ENCODE data around the gene SERBP1. TPM values are rescaled to one million over a fixed set of nuclear protein-coding genes. Genes with fewer than 3 reads are reported as not detected.

The SERBP1 gene
- total RNA-seq, 1 experiment from 2014 or later: 447 TPM

DNA sequence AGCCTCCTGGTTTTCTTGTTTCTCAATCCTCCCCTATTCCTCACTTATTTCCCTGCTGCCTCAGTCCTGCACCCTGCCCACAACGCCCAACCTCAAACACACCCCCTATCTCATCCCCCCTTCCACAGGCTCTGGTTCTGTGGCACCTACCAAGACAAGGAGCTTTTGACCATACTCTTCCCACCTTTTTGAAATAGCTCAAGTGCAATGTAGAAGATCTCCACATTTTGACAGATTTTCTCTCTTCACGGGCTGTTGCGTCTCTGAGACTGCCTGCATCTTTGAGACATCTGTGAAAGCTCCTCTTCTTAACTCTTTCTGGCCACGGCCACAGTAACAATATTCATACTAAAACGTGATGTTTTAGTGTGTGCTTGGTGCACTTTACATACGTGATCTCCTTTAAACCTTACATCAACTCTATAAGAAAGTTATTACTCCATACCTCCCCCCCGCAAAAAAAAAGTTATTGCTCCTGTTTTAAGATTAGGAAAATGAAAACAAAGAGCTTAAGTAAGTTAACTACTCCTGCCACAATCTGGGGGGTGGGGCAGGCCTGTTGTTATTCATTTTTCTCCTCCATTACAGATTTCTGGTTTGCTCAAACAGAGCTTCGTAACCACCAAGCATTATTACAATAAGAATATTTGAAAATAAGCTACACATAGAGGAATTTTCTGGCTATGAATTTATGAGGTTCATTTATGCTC is 1.8 kb upstream of the SERBP1 start:
- BruUV-seq (replicated peaks): no TSS peak
- CTCF ChIA-PET: no interaction called here

DNA sequence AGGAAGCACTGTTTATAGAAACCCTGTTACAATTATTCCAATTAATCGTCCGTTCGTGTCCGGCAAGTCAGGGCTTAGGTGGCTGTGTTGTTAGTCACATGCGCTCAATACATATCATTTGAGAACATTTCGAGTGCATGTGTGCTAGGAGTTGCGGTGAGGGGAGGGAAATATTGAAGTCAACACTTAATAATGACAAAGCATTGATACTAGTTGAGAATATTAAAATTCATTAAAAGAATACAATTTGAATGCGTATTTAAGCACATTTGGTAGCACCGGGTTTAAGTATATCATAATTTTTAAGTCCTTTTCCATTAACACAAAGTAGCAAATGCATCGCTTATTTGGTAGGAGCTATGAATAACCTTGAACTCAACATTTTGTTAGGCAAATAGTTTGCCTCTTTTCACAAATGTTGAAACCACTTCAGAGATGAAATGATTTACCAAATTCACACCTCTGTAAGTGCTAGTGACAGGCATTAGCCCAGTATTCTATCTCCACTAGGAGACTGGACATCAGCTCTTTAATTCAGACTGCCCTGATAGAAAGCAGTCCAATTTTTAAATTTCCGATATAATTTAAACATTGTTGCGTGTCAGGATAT is 1.1 kb upstream of the SERBP1 start:
- no TSS peak for BruUV-seq (replicated peaks)

More for the DNA sequence above, 1.8 kb upstream of the SERBP1 start:
- Histone ChIP-seq H3K4me3 (ENCODE audit: low read depth, low read length, poor library complexity, severe bottlenecking) (no peak overlapping the region), H3K27ac (ENCODE audit: low read depth, low read length, poor library complexity, severe bottlenecking) (no peak overlapping the region), H3K27me3 (replicated peaks; ENCODE audit: insufficient read depth, low read depth, low read length, poor library complexity) (no peaks in the 10 kb centered on the region), H3K4me1 (ENCODE audit: insufficient read depth, low read length, poor library complexity, severe bottlenecking) (peaks cover 14% of the 10 kb centered on the region), H3K9me3 (ENCODE audit: low read depth, low read length, poor library complexity, severe bottlenecking) (no peaks in the 10 kb centered on the region), H3K36me3 (ENCODE audit: insufficient read depth, low read length, poor library complexity, severe bottlenecking) (peaks cover 22% of the 10 kb centered on the region)
- DNase-seq (ENCODE audit: low spot score): no peak
- POLR2A ChIA-PET (ENCODE audit: low non-redundant PET): no interaction called here
- TF ChIP-seq, protein P1, sequence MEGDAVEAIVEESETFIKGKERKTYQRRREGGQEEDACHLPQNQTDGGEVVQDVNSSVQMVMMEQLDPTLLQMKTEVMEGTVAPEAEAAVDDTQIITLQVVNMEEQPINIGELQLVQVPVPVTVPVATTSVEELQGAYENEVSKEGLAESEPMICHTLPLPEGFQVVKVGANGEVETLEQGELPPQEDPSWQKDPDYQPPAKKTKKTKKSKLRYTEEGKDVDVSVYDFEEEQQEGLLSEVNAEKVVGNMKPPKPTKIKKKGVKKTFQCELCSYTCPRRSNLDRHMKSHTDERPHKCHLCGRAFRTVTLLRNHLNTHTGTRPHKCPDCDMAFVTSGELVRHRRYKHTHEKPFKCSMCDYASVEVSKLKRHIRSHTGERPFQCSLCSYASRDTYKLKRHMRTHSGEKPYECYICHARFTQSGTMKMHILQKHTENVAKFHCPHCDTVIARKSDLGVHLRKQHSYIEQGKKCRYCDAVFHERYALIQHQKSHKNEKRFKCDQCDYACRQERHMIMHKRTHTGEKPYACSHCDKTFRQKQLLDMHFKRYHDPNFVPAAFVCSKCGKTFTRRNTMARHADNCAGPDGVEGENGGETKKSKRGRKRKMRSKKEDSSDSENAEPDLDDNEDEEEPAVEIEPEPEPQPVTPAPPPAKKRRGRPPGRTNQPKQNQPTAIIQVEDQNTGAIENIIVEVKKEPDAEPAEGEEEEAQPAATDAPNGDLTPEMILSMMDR (conservative IDR thresholded peaks at IDR 0.05; ENCODE audit: low read depth, low read length): no peak
- no peak for TF ChIP-seq EZH2 (IDR thresholded peaks at IDR 0.05; ENCODE audit: borderline replicate concordance, low read depth, low read length, poor library complexity, severe bottlenecking)
- intact Hi-C loops (cut with micrococcal nuclease; ENCODE audit: unreplicated experiment): loop anchor here (5.0 kb wide), 1 partner anchor 65 kb away; no protein-coding TSS in a partner anchor

DNA sequence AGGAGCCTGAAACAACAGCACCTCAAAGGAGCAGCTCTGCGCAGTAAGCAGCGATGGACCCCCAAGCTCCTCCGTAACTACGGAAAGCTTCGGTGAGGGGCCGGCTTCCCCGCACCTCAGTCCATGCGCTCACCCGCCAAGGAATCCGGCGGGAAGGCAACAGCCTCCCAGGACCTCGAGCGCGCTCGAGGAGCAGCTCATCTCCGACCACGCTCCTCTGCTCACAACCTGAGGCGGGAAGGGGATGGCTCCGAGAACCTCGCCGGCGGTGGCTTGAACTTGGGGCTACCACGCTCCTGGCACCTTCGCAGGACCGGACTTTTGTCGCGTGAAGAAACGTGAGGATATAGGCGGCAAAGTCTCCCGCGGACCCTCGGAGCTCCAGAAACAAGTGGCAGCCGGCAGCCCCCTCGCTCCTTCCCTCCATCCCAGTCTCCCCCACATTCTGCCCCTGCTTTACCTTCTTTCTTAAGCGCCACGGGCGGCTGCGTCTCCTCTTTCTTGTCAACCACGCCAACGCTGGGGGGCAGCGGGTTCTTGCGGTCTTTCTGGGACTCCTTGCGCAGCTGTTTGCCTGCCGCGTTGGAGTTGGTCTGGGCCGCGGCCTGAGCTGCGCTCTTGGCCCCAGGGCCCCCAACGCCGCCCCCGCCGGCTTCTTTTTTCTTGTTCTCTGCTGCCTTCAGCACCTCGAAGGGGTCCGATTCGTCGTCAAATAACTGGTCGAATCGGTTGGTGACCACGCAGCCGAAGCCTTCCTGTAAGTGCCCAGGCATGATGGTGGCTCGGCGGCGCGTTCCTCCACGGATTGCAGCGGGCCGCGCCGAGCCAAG is 459 bp downstream of the SERBP1 start:
- Histone ChIP-seq H3K27me3 (replicated peaks; ENCODE audit: insufficient read depth, low read depth, low read length, poor library complexity) (no peaks in the 10 kb centered on the region), H3K36me3 (ENCODE audit: insufficient read depth, low read length, poor library complexity, severe bottlenecking) (peaks cover 43% of the 10 kb centered on the region), H3K4me3 (ENCODE audit: low read depth, low read length, poor library complexity, severe bottlenecking) (peak overlapping the region; percentile 75), H3K4me1 (ENCODE audit: insufficient read depth, low read length, poor library complexity, severe bottlenecking) (peaks cover 19% of the 10 kb centered on the region), H3K27ac (ENCODE audit: low read depth, low read length, poor library complexity, severe bottlenecking) (peak overlapping the region; percentile 91), H3K9me3 (ENCODE audit: low read depth, low read length, poor library complexity, severe bottlenecking) (no peaks in the 10 kb centered on the region)
- TF ChIP-seq EZH2 (IDR thresholded peaks at IDR 0.05; ENCODE audit: borderline replicate concordance, low read depth, low read length, poor library complexity, severe bottlenecking): no peak
- TF ChIP-seq, protein P1 (conservative IDR thresholded peaks at IDR 0.05; ENCODE audit: low read depth, low read length): no peak
- DNase-seq (ENCODE audit: low spot score): peak; percentile 45
- CTCF ChIA-PET: no interaction called here
- BruUV-seq (replicated peaks): no TSS peak
- intact Hi-C loops (cut with micrococcal nuclease; ENCODE audit: unreplicated experiment): loop anchor here (5.0 kb wide), 1 partner anchor 68 kb away; no protein-coding TSS in a partner anchor
- POLR2A ChIA-PET (ENCODE audit: low non-redundant PET): no interaction called here

More for the DNA sequence above, 1.1 kb upstream of the SERBP1 start:
- Histone ChIP-seq H3K4me3 (ENCODE audit: low read depth, low read length, poor library complexity, severe bottlenecking) (peak overlapping the region; percentile 75), H3K4me1 (ENCODE audit: insufficient read depth, low read length, poor library complexity, severe bottlenecking) (peaks cover 19% of the 10 kb centered on the region), H3K27ac (ENCODE audit: low read depth, low read length, poor library complexity, severe bottlenecking) (peak overlapping the region; percentile 91), H3K9me3 (ENCODE audit: low read depth, low read length, poor library complexity, severe bottlenecking) (no peaks in the 10 kb centered on the region), H3K36me3 (ENCODE audit: insufficient read depth, low read length, poor library complexity, severe bottlenecking) (peaks cover 28% of the 10 kb centered on the region), H3K27me3 (replicated peaks; ENCODE audit: insufficient read depth, low read depth, low read length, poor library complexity) (no peaks in the 10 kb centered on the region)
- POLR2A ChIA-PET (ENCODE audit: low non-redundant PET): no interaction called here
- DNase-seq (ENCODE audit: low spot score): no peak
- TF ChIP-seq, protein P1 (conservative IDR thresholded peaks at IDR 0.05; ENCODE audit: low read depth, low read length): no peak
- no peak for TF ChIP-seq EZH2 (IDR thresholded peaks at IDR 0.05; ENCODE audit: borderline replicate concordance, low read depth, low read length, poor library complexity, severe bottlenecking)
- CTCF ChIA-PET: no interaction called here
- intact Hi-C loops (cut with micrococcal nuclease; ENCODE audit: unreplicated experiment): loop anchor here (5.0 kb wide), 1 partner anchor 66 kb away; no protein-coding TSS in a partner anchor

Data from A673 (cell line).